GM12878 (cell line): ENCODE measurements around the gene BTBD19. TPM values are rescaled to one million over a fixed set of nuclear protein-coding genes. Genes with fewer than 3 reads are reported as not detected.
A peak's percentile ranks its signal among the peaks of the same experiment; 100 is the strongest.

ENCODE experiments used
- ATAC-seq: fragments of 200-7000 bp; cut with Tn5 transposase; 3 replicates; pipeline ENCODE4 v1.9.1; 2020; ENCODE audit warnings: mild to moderate bottlenecking, moderate library complexity
- BruUV-seq: library from RNA; stranded (reverse); fragments of 400-500 nt; replicated peaks from 2 replicates; lab custom pipeline; 2021; lab: Mats Ljungman, UMichigan
- CTCF ChIA-PET: fragments of 300-600 bp; sonication (Branson Sonifier 250); formaldehyde crosslinking; extraction: SDS; loops from one replicate; lab custom pipeline; 2021; ENCODE audit warnings: inconsistent platforms; lab: Yijun Ruan, JAX
- POLR2A ChIA-PET: fragments of 350-600 bp; formaldehyde crosslinking; extraction: SDS; loops from one replicate; lab custom pipeline; 2021; ENCODE audit warnings: inconsistent platforms; lab: Charles Lee
- RAD21 ChIA-PET: fragments of 300-600 bp; sonication (Branson Sonifier 250); formaldehyde crosslinking; loops from one replicate; lab custom pipeline; 2023; ENCODE audit warnings: antibody characterized with exemption; ENCODE audit not compliant: unreplicated experiment; lab: Charles Lee
- SMC1A ChIA-PET: fragments of 300-600 bp; sonication (Branson Sonifier 250); formaldehyde crosslinking; loops from one replicate; lab custom pipeline; 2023; ENCODE audit not compliant: unreplicated experiment, uncharacterized antibody; lab: Charles Lee
- DNase-seq: peaks from one replicate; pipeline ENCODE4 v3.0.0-alpha.2; 2011; ENCODE audit warnings: low read depth, low spot score
- FAIRE-seq: peaks from 3 replicates; lab custom pipeline; 2011; peaks lifted over from hg19 to GRCh38; lab: Jason Lieb, UNC
- H2AFZ ChIP-seq: 2 replicates; pipeline ENCODE4 v1.6.0; 2011; ENCODE audit warnings: low read depth, low read length, control low read depth; ENCODE audit not compliant: control insufficient read depth
- H3K27ac ChIP-seq: 2 replicates; pipeline ENCODE4 v1.5.1; 2011; ENCODE audit warnings: control low read depth; ENCODE audit not compliant: control insufficient read depth, insufficient read depth
- H3K27me3 ChIP-seq, 2 experiments: replicated peaks in 1 of 2; 2 replicates each; pipeline versions ENCODE4 v1.6.0 to v1.6.1; 2011; ENCODE audit warnings: low read length in 1 of 2; ENCODE audit not compliant: control insufficient read depth in 2 of 2, insufficient read depth in 2 of 2
- H3K36me3 ChIP-seq, 2 experiments: 2 replicates each; pipeline ENCODE4 v1.5.1; 2011; ENCODE audit warnings: low read length in 1 of 2; ENCODE audit not compliant: control insufficient read depth in 2 of 2, insufficient read depth in 2 of 2
- H3K4me1 ChIP-seq: 2 replicates; pipeline ENCODE4 v1.6.1; 2011; ENCODE audit warnings: mild to moderate bottlenecking, low read length, moderate library complexity, mixed read lengths; ENCODE audit not compliant: control insufficient read depth, insufficient read depth
- H3K4me2 ChIP-seq: 2 replicates; pipeline ENCODE4 v1.6.0; 2011; ENCODE audit warnings: control low read depth; ENCODE audit not compliant: control insufficient read depth, insufficient read depth
- H3K4me3 ChIP-seq: fragments of 200-600 bp; sonication (generic); 2 replicates; pipeline ENCODE4 v1.5.1; 2016
- H3K79me2 ChIP-seq: 2 replicates; pipeline ENCODE4 v1.6.0; 2011; ENCODE audit warnings: low read length; ENCODE audit not compliant: control insufficient read depth, insufficient read depth
- H3K9ac ChIP-seq: 2 replicates; pipeline ENCODE4 v1.8.0; 2011; ENCODE audit warnings: low read length, control low read depth, mixed read lengths; ENCODE audit not compliant: control insufficient read depth, insufficient read depth
- H3K9me3 ChIP-seq: replicated peaks from 3 replicates; pipeline ENCODE4 v1.5.1; 2011; ENCODE audit warnings: mild to moderate bottlenecking, low read length; ENCODE audit not compliant: control insufficient read depth, insufficient read depth
- H4K20me1 ChIP-seq: 2 replicates; pipeline ENCODE4 v1.6.0; 2011; ENCODE audit not compliant: control insufficient read depth, insufficient read depth
- BACH1 ChIP-seq: fragments of 450-650 bp; IDR thresholded peaks from 2 replicates; pipeline ENCODE4 v1.6.1; 2017; ENCODE audit warnings: mild to moderate bottlenecking, borderline replicate concordance
- CBFB ChIP-seq: IDR thresholded peaks from 2 replicates; pipeline ENCODE4 v1.6.1; 2016; ENCODE audit warnings: antibody characterized with exemption, low read depth
- CREM ChIP-seq: IDR thresholded peaks from 2 replicates; pipeline ENCODE4 v1.6.1; 2014; ENCODE audit warnings: antibody characterized with exemption, low read depth
- EED ChIP-seq: sonication (generic); IDR thresholded peaks from 2 replicates; pipeline ENCODE4 v1.6.1; 2016; ENCODE audit warnings: antibody characterized with exemption, low read depth
- HDAC2 ChIP-seq: fragments of 200-600 bp; sonication (generic); IDR thresholded peaks from 2 replicates; pipeline ENCODE4 v1.6.1; 2017
- MEF2B ChIP-seq: fragments of 450-650 bp; IDR thresholded peaks from 2 replicates; pipeline ENCODE4 v1.6.1; 2018; ENCODE audit warnings: mild to moderate bottlenecking, moderate library complexity; ENCODE audit not compliant: partially characterized antibody, poor library complexity, severe bottlenecking
- MYC ChIP-seq: IDR thresholded peaks from 2 replicates; pipeline ENCODE4 v1.6.1; 2011; ENCODE audit warnings: mild to moderate bottlenecking, low read length, moderate library complexity, inconsistent platforms; ENCODE audit not compliant: insufficient read depth, insufficient replicate concordance, insufficient read length, severe bottlenecking
- NBN ChIP-seq: fragments of 450-650 bp; IDR thresholded peaks from 2 replicates; pipeline ENCODE4 v1.6.1; 2016
- PAX5 ChIP-seq: IDR thresholded peaks from 2 replicates; pipeline ENCODE4 v1.6.1; 2011; ENCODE audit warnings: low read depth, low read length, borderline replicate concordance
- PBX3 ChIP-seq: IDR thresholded peaks from 2 replicates; pipeline ENCODE4 v1.6.1; 2011; ENCODE audit warnings: mild to moderate bottlenecking, low read depth, low read length, moderate library complexity; ENCODE audit not compliant: insufficient replicate concordance
- POLR2A ChIP-seq: IDR thresholded peaks from 2 replicates; pipeline ENCODE4 v1.6.1; 2011; ENCODE audit warnings: low read depth, mild to moderate bottlenecking, low read length
- RELB ChIP-seq: fragments of 450-650 bp; IDR thresholded peaks from 2 replicates; pipeline ENCODE4 v1.6.1; 2017; ENCODE audit warnings: low read depth, mild to moderate bottlenecking, moderate library complexity
- SP1 ChIP-seq: IDR thresholded peaks from one replicate; pipeline ENCODE4 v1.6.1; 2011; ENCODE audit warnings: low read depth, low read length
- WGBS: methylation state at CpG from one replicate; pipeline ENCODE4 v1.1.6; 2016; ENCODE audit warnings: low lambda C conversion rate; ENCODE audit not compliant: insufficient replicate concordance, insufficient coverage; ENCODE audit errors: missing lambda C conversion rate; 5-methylcytosine and 5-hydroxymethylcytosine counted together
- in situ Hi-C: fragments of 300-500 bp; cut with MboI; formaldehyde crosslinking; loops from 9 replicates; pipeline ENCODE4 v1.14.3; 2018; ENCODE audit warnings: mixed read lengths
- intact Hi-C: fragments of 100-400 bp; cut with micrococcal nuclease; formaldehyde crosslinking; loops from one replicate; pipeline ENCODE4 v1.14.2; 2022; ENCODE audit not compliant: unreplicated experiment
- polyA plus RNA-seq, 11 experiments: library from polyadenylated mRNA; depleted of rRNA in 4 of 11; unstranded in 6 of 11; stranded (reverse) in 5 of 11; fragments of >200 nt; fragmentation: Nextera tagmentation in 4 of 11; fragmentation: Illumina TruSeq in 1 of 11; extraction: Ambion mirVana in 4 of 11; extraction: Trizol in 1 of 11; gene quantifications; 1 replicate in 1 of 11; 2 replicates in 10 of 11; pipeline versions ENCODE4 v1.2.1 to v1.2.3, GENCODE V29; 2011 to 2016; ENCODE audit warnings: inconsistent platforms in 2 of 11, missing spikeins in 2 of 11, low read depth in 1 of 11
- total RNA-seq, 4 experiments: library from RNA; depleted of rRNA in 3 of 4; stranded (reverse); fragments of >200 nt in 3 of 4; fragmentation: Illumina TruSeq in 1 of 4; extraction: Trizol in 1 of 4; gene quantifications; 2 replicates each; pipeline versions ENCODE4 v1.2.1 to v1.2.3, GENCODE V29; 2013 to 2021
- TF ChIP-seq, protein P1 (sequence below): fragments of 450-650 bp; conservative IDR thresholded peaks from 2 replicates; pipeline ENCODE4 v1.6.1; 2017; ENCODE audit warnings: mild to moderate bottlenecking, moderate library complexity
- TF ChIP-seq, protein P2 (sequence below), 3 experiments: IDR thresholded peaks in 2 of 3; conservative IDR thresholded peaks in 1 of 3; 2 replicates each; pipeline ENCODE4 v1.5.1; 2011; ENCODE audit warnings: low read depth in 3 of 3, low read length in 3 of 3, mild to moderate bottlenecking in 3 of 3, control low read depth in 2 of 3, moderate library complexity in 2 of 3, inconsistent platforms in 1 of 3, mixed read lengths in 1 of 3; ENCODE audit not compliant: control insufficient read depth in 2 of 3, insufficient read depth in 1 of 3; ENCODE audit errors: extremely low read depth in 1 of 3

Gene BTBD19
- total and polyA plus RNA-seq, 10 of the 15 experiments (the other 5 are each of a cell fraction or from before 2014, with no cell fraction given) = 0.13 to 2.7 (median 0.42) TPM

GRCh38 chr1:44799770-44800584 lies 8.3 kb upstream of the BTBD19 start, which contains the start of gene PLK3:
Gene PLK3 (plus strand): TSS chr1:44800377. CDS start chr1:44800464, 87 bp downstream.
- SMC1A ChIA-PET = interaction anchor here (0.7 to 2.1 kb wide), 16 partner anchors 8 to 504 kb away, joined by 3 to 14 read pairs (median 4); partner anchors contain the start of genes BTBD19, HECTD3, RPS8 and UROD
- CTCF ChIA-PET = interaction anchor here (0.6 to 3.5 kb wide), 25 partner anchors 9 to 583 kb away, joined by 3 to 47 read pairs (median 5); partner anchors contain the start of genes BEST4, BTBD19, HECTD3 and RNU5D-1
- peak; percentile 21; the same call in 1 of the 2 replicates for TF ChIP-seq CREM
- TF ChIP-seq HDAC2 = no peak
- TF ChIP-seq, protein P1, sequence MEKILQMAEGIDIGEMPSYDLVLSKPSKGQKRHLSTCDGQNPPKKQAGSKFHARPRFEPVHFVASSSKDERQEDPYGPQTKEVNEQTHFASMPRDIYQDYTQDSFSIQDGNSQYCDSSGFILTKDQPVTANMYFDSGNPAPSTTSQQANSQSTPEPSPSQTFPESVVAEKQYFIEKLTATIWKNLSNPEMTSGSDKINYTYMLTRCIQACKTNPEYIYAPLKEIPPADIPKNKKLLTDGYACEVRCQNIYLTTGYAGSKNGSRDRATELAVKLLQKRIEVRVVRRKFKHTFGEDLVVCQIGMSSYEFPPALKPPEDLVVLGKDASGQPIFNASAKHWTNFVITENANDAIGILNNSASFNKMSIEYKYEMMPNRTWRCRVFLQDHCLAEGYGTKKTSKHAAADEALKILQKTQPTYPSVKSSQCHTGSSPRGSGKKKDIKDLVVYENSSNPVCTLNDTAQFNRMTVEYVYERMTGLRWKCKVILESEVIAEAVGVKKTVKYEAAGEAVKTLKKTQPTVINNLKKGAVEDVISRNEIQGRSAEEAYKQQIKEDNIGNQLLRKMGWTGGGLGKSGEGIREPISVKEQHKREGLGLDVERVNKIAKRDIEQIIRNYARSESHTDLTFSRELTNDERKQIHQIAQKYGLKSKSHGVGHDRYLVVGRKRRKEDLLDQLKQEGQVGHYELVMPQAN = peak; percentile 86
- peak; percentile 69 for TF ChIP-seq BACH1
- TF ChIP-seq MEF2B = peak; percentile 48
- TF ChIP-seq EED = peak; percentile 57; the same call in 1 of the 2 replicates
- peak; percentile 11 for TF ChIP-seq PBX3
- peak; percentile 73; the same call in 1 of the 2 replicates for TF ChIP-seq CBFB
- TF ChIP-seq PAX5 = 0 out of 2 replicates have a peak, but pooled peaks have one; percentile 23
- TF ChIP-seq, protein P2, sequence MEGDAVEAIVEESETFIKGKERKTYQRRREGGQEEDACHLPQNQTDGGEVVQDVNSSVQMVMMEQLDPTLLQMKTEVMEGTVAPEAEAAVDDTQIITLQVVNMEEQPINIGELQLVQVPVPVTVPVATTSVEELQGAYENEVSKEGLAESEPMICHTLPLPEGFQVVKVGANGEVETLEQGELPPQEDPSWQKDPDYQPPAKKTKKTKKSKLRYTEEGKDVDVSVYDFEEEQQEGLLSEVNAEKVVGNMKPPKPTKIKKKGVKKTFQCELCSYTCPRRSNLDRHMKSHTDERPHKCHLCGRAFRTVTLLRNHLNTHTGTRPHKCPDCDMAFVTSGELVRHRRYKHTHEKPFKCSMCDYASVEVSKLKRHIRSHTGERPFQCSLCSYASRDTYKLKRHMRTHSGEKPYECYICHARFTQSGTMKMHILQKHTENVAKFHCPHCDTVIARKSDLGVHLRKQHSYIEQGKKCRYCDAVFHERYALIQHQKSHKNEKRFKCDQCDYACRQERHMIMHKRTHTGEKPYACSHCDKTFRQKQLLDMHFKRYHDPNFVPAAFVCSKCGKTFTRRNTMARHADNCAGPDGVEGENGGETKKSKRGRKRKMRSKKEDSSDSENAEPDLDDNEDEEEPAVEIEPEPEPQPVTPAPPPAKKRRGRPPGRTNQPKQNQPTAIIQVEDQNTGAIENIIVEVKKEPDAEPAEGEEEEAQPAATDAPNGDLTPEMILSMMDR (IDR thresholded peaks at IDR 0.05 in 2 of 3, conservative IDR thresholded peaks at IDR 0.05 in 1 of 3; ENCODE audit: control insufficient read depth in 2 of 3, extremely low read depth in 1 of 3, insufficient read depth in 1 of 3, low read depth in 3 of 3, low read length in 3 of 3) = peak; percentile 92 to 97 (median 95)
- peak; percentile 90 for TF ChIP-seq POLR2A
- peak; percentile 98 for TF ChIP-seq NBN
- TF ChIP-seq RELB = peak; percentile 67; the same call in 1 of the 2 replicates
- peak; percentile 73 for TF ChIP-seq MYC
- peak; percentile 42 for TF ChIP-seq SP1

More at GRCh38 chr1:44799770-44800584, 8.3 kb upstream of the BTBD19 start, which contains the start of gene PLK3:
- in situ Hi-C loops = no loop called here
- peak within 1 kb of the TSS; percentile 94 for H3K4me2 ChIP-seq
- peak within 1 kb of the TSS; percentile 94 for H3K4me3 ChIP-seq
- ATAC-seq (peak; percentile 91), FAIRE-seq (peak; percentile 95), DNase-seq (peak; percentile 91)
- POLR2A ChIA-PET = interaction anchor here (0.6 to 6.9 kb wide), 20 partner anchors 9 to 722 kb away, joined by 3 to 59 read pairs (median 5); partner anchors contain the start of genes BTBD19, DYNLT4, PRDX1 and RNU5D-1
- H3K36me3 ChIP-seq = peaks cover 5 to 6% of the 10 kb centered on the region in 2 experiments
- H3K27me3 ChIP-seq = no peaks in the 10 kb centered on the region
- RAD21 ChIA-PET = interaction anchor here (0.6 to 2.1 kb wide), 28 partner anchors 9 to 701 kb away, joined by 3 to 30 read pairs (median 4); partner anchors contain the start of genes BTBD19, EIF2B3, HECTD3 and MUTYH
- H3K9me3 ChIP-seq = no peaks in the 10 kb centered on the region
- H2AFZ ChIP-seq = peak within 1 kb of the TSS; percentile 92
- peaks cover 21% of the 10 kb centered on the region for H3K79me2 ChIP-seq
- H3K9ac ChIP-seq = peak within 1 kb of the TSS; percentile 83
- BruUV-seq = no TSS peak
- WGBS = 1% methylated on average over 67 of the region's 79 CpGs
- peak within 1 kb of the TSS; percentile 84 for H3K27ac ChIP-seq
- no peaks in the 10 kb centered on the region for H4K20me1 ChIP-seq
- peaks cover 11% of the 10 kb centered on the region for H3K4me1 ChIP-seq
- intact Hi-C loops = no loop called here
